ENCODE results near the gene SPDEF.

The SPDEF gene

GRCh38 chr6:34543421-34543820 lies 12.7 kb downstream of the SPDEF start:
- DNase-seq: no peak

DNA sequence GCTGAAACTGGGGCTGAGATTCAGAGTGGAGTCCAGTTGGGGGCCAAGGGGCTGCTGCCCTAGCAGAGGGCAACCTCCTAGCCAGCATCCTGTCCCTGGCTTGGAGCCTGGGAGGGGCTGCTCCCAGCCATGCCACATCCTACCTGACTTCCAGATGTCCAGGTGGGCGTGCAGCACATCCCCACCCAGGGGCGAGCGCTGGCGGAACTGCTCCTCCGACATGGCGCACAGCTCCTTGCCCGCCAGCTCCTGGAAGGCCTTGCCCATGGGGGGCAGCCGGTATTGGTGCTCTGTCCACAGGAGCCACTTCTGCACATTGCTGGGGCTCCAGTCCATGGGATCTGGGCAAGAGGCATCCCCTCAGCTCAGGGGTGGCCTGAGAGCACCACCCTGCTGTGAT lies 15.3 kb downstream of the SPDEF start:
- DNase-seq: no peak

GRCh38 chr6:34540222-34540621 lies 15.9 kb downstream of the SPDEF start:
- DNase-seq: no peak

GRCh38 chr6:34539181-34539580 lies 16.9 kb downstream of the SPDEF start:
- DNase-seq: no peak

- no peak for DNase-seq
These were observed 17.5 kb downstream of the SPDEF start for GRCh38 chr6:34538581-34538980.

- DNase-seq: no peak
These were observed 18.1 kb downstream of the SPDEF start for GRCh38 chr6:34537922-34538550.

GRCh38 chr6:34536959-34537848 lies 18.9 kb downstream of the SPDEF start:
- no peak for DNase-seq

DNA sequence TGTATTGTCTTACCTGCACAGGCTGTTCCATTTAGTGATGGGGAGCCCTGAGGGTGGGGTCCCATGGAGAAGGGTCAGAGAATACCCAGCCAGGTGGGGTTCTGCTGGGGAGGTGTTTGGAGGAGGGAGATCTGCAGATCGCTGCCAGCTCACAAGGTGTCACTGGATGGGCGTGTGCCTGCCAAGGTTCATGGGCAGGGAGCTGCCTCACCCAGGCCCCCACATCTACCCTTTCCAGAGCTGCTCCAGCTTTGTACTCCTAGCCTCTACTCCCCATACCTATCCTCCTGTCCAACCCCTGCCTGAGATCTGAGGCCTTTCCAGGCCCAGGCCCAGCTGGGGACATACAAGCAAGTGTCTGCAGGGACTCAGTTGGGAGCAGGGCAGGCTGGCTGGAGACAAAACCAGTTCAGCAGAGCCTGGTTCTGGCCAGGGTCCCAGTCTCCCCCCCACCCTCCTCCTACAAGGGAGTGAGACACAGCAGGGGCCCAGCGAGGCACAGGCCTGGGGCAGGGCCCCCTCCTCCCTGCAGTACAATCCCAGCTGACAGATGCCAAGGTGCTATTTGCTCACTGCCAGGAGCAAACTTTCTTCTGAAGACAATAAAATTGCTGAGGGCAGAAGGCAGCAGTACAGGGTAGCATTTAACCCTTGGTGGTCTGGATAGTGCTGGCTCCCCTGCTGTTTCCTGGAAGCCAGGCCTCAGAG lies 19.7 kb downstream of the SPDEF start:
- DNase-seq: peak in 1 of 2 experiments; percentile 24

DNA sequence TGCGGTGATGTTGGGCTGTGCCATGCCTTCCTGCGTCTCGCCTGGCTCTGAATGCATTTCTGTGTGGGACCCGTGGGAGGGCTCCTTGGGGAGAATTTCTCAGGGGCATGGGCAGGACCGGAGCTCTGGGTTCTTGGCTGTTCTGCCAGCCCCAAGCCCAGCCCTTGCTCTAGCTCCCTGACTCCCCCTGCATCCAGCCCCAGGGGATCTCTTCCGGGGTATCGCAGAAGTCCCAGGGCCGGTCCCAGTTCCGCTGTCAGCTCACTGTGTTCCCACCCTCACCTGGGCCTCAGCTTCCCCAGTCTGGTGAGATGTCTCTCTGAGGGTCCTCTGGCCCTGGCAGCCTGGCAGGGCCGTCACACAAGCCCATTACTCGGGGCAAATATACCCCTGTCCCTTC lies 20.5 kb downstream of the SPDEF start:
- no peak for DNase-seq

DNA sequence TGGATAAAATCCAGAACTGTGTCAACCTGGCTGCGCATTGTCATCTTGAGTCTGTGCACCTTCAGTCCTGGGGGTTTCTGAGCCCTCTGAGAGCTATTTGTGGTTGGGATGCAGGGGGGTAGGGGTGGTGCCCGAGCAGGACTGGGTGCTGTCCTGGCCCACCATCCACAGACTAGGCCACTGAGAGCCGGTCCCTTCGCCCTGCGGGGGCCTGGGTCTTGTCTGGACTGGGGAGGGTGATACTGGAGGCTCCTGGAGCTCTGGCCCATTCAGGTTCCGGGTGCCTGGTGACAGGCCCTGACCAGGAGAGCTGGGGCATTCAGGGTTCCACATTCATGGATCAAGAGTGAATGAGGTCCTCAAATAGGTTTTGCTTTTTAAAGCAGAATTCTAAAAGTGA lies 20.9 kb downstream of the SPDEF start:
- no peak for DNase-seq

- DNase-seq: no peak
These were observed 21.5 kb downstream of the SPDEF start for GRCh38 chr6:34534656-34535055.

DNA sequence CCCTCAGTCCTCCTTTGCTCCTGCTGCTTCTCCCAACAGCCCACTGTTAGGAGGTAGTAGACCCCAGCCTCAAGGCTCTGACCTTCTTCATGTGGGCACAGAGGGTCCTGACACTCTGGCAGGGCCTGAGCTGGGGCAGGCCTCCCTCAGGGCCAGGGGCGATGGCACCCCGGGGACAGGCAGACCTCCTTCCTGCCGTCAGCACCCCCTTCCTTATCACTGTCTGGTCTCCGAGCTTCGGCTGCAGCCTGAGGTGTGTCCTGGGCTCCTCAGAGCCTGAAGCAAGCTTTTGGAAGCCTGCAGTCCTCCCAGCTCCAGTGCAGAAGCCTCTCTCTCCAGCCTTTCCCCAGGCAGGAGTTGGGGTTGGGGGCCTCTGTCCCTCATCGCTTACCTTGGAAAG lies 22.0 kb downstream of the SPDEF start:
- DNase-seq: no peak

DNA sequence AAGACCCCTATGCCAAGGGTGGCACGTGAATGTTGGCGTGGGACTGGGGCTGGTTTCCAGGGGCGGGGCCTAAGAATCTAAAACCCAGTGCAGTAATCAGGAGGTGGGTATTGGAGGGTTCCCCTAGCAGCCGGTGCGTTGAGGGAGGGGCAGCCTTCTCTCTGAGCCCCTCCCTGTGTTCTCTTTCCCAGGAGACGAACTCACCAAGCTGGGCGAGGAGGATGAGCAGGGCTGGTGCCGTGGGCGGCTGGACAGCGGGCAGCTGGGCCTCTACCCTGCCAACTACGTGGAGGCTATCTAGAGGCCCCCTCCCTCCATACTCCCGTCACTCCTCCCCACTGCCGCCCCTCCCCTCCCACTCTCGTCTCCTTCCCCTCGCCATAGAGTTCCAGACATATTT lies 23.9 kb downstream of the SPDEF start:
- no peak for DNase-seq

DNA sequence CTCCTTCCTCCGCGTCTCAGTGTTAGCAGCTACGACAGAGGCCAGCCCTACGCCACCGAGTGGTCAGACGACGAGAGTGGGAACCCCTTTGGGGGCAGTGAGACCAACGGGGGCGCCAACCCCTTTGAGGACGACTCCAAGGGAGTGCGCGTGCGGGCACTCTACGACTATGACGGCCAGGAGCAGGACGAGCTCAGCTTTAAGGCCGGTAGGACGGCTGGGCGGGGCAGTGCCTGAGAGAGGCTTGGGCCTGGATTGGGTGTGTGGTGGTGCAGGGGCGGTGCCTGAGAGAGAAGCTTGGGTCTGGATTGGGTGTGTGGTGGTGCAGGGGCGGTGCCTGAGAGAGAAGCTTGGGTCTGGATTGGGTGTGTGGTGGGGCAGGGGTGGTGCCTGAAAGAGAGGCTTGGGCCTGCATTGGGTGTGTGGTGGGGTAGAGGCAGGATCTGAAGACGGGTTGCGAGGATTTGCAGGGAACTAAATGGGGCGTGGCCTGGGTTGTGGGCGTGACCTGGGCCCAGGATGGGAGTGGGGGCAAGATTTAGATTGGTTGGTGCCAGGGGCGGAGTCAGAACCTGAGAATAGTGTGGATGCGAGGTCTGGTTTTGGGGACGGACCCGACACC lies 24.4 kb downstream of the SPDEF start:
- peak; percentile 68 to 72 for DNase-seq

- DNase-seq: no peak
These were observed 25.3 kb downstream of the SPDEF start for GRCh38 chr6:34530753-34531365.

GRCh38 chr6:34529665-34530327 lies 26.3 kb downstream of the SPDEF start:
- DNase-seq: peak in 1 of 2 experiments; percentile 6

DNA sequence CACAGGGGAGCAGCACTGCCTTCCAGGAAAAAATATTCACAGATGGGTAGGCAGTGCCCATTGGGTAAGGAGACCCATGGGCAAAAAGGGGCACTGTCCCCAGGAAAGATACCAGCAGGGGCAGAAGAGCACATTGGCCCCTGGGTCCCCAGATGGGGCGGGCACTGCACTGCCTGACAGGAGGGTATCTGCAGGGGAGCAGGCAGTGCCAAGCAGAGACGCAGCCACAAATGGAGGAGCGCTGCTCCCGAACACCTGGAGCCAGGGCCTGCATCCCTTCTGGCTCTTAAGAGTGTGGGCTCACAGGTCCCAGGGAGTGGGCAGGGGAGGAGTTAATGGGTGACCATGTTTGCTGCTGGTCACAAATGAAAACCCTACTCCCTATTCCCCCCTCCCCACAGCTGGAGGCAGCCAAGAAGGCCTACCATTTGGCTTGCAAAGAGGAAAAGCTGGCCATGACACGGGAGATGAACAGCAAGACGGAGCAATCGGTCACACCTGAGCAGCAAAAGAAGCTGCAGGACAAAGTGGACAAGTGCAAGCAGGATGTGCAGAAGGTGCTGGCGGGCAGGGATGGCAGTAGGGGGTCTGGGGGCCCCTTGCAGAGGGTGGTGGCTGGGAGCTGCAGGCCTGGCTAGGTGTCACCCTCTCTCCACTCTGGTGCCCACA lies 27.0 kb downstream of the SPDEF start:
- no peak for DNase-seq

- no peak for DNase-seq
These were observed 28.1 kb downstream of the SPDEF start for GRCh38 chr6:34527751-34528670.

- peak; percentile 86 to 91 for DNase-seq
These were observed 29.0 kb downstream of the SPDEF start for GRCh38 chr6:34526992-34527728.

Data from SHP77 (cell line).